H1 (cell line): ENCODE data around the gene FGF21. TPM values are rescaled to one million over a fixed set of nuclear protein-coding genes. Genes with fewer than 3 reads are reported as not detected.

ENCODE experiments used
- CTCF ChIA-PET: fragments of 300-600 bp; sonication (Branson Sonifier 250); formaldehyde crosslinking; loops from one replicate; lab custom pipeline; 2021; ENCODE audit not compliant: partially characterized antibody; lab: Charles Lee
- POLR2A ChIA-PET: fragments of 300-600 bp; sonication (Branson Sonifier 250); formaldehyde crosslinking; loops from one replicate; lab custom pipeline; 2021; ENCODE audit warnings: inconsistent platforms; ENCODE audit not compliant: partially characterized antibody; lab: Charles Lee
- DNase-seq, 2 experiments: peaks; one replicate each; pipeline versions ENCODE4 v3.0.0 to v3.0.0-alpha.2; 2010 to 2022; ENCODE audit warnings: low spot score in 2 of 2, low read depth in 1 of 2, mixed read lengths in 1 of 2
- FAIRE-seq: peaks from 2 replicates; lab custom pipeline; 2011; peaks lifted over from hg19 to GRCh38; lab: Jason Lieb, UNC
- H2AFZ ChIP-seq: 2 replicates; pipeline ENCODE4 v1.8.1; 2012; ENCODE audit warnings: low read length, inconsistent platforms
- H2AK5ac ChIP-seq: 2 replicates; pipeline ENCODE4 v1.6.1; 2013; ENCODE audit warnings: low read depth, low read length
- H2BK120ac ChIP-seq: replicated peaks from 2 replicates; pipeline ENCODE3; 2013; ENCODE audit warnings: low read depth, low read length, inconsistent platforms
- H2BK12ac ChIP-seq: 2 replicates; pipeline ENCODE4 v1.6.1; 2013; ENCODE audit warnings: low read depth, low read length
- H2BK15ac ChIP-seq: 2 replicates; pipeline ENCODE4 v1.6.1; 2013; ENCODE audit warnings: low read length
- H2BK20ac ChIP-seq: 2 replicates; pipeline ENCODE4 v1.6.1; 2013; ENCODE audit warnings: low read length
- H2BK5ac ChIP-seq: 2 replicates; pipeline ENCODE4 v1.6.1; 2013; ENCODE audit warnings: low read depth, low read length
- H3K14ac ChIP-seq: 2 replicates; pipeline ENCODE4 v1.6.1; 2013; ENCODE audit warnings: inconsistent platforms; ENCODE audit not compliant: insufficient read length
- H3K18ac ChIP-seq: 2 replicates; pipeline ENCODE4 v1.6.1; 2013; ENCODE audit warnings: low read length; ENCODE audit errors: extremely low read depth
- H3K23ac ChIP-seq: 2 replicates; pipeline ENCODE4 v1.6.1; 2013; ENCODE audit warnings: inconsistent platforms; ENCODE audit not compliant: insufficient read length
- H3K23me2 ChIP-seq: 2 replicates; pipeline ENCODE4 v1.6.1; 2013; ENCODE audit warnings: low read depth, low read length
- H3K27ac ChIP-seq: 2 replicates; pipeline ENCODE4 v1.6.1; 2011; ENCODE audit warnings: low read depth, low read length, inconsistent platforms
- H3K27me3 ChIP-seq, 4 experiments: replicated peaks in 1 of 4; 1 replicate in 1 of 4; 2 replicates in 3 of 4; pipeline versions ENCODE4 v1.6.1 to v1.8.1; 2011 to 2013; ENCODE audit warnings: low read length in 3 of 4, mild to moderate bottlenecking in 3 of 4, inconsistent platforms in 2 of 4, mixed read lengths in 2 of 4, moderate library complexity in 1 of 4; ENCODE audit not compliant: control insufficient read depth in 3 of 4, insufficient read depth in 3 of 4; ENCODE audit errors: extremely low read depth in 1 of 4
- H3K36me3 ChIP-seq, 4 experiments: 2 replicates each; pipeline versions ENCODE4 v1.6.1 to v1.8.1; 2011 to 2013; ENCODE audit warnings: mild to moderate bottlenecking in 4 of 4, low read length in 3 of 4, moderate library complexity in 2 of 4, control low read depth in 1 of 4, inconsistent platforms in 1 of 4; ENCODE audit not compliant: insufficient read depth in 4 of 4, control insufficient read depth in 2 of 4
- H3K4ac ChIP-seq: replicated peaks from 2 replicates; pipeline ENCODE3; 2013; ENCODE audit warnings: low read length, low read depth, mixed read lengths, inconsistent platforms; ENCODE audit not compliant: insufficient read length
- H3K4me1 ChIP-seq, 4 experiments: replicated peaks in 1 of 4; 1 replicate in 1 of 4; 2 replicates in 3 of 4; pipeline versions ENCODE4 v1.6.1 to v1.8.1; 2011 to 2013; ENCODE audit warnings: low read length in 3 of 4, inconsistent platforms in 2 of 4, mixed read lengths in 1 of 4; ENCODE audit not compliant: insufficient read depth in 4 of 4, control insufficient read depth in 3 of 4
- H3K4me2 ChIP-seq, 2 experiments: 2 replicates each; pipeline versions ENCODE4 v1.6.1 to v1.8.1; 2011 to 2013; ENCODE audit warnings: low read depth in 2 of 2, low read length in 2 of 2, control low read depth in 1 of 2, inconsistent platforms in 1 of 2, mild to moderate bottlenecking in 1 of 2; ENCODE audit not compliant: insufficient read depth in 1 of 2
- H3K4me3 ChIP-seq, 4 experiments: fragments of 200-600, 300-600 bp in 1 of 4; sonication (generic), shearing (Covaris generic), sonication (Bioruptor Twin) in 1 of 4; 2 replicates each; pipeline versions ENCODE4 v1.5.1 to v1.8.1; 2011 to 2016; ENCODE audit warnings: low read length in 4 of 4, low read depth in 3 of 4, control low read depth in 2 of 4, inconsistent platforms in 2 of 4, mild to moderate bottlenecking in 2 of 4, mixed read lengths in 1 of 4, moderate library complexity in 1 of 4; ENCODE audit not compliant: insufficient read depth in 2 of 4; ENCODE audit errors: extremely low read depth in 1 of 4
- H3K56ac ChIP-seq: replicated peaks from 2 replicates; pipeline ENCODE3; 2013; ENCODE audit warnings: low read depth, mild to moderate bottlenecking, mixed read lengths, low read length, inconsistent platforms; ENCODE audit not compliant: insufficient read length
- H3K79me1 ChIP-seq: 2 replicates; pipeline ENCODE4 v1.6.1; 2013; ENCODE audit warnings: low read depth, low read length, control low read depth
- H3K79me2 ChIP-seq, 2 experiments: 2 replicates each; pipeline versions ENCODE4 v1.6.1 to v1.8.1; 2012 to 2013; ENCODE audit warnings: low read length in 2 of 2, mild to moderate bottlenecking in 2 of 2, inconsistent platforms in 1 of 2; ENCODE audit not compliant: insufficient read depth in 2 of 2, control insufficient read depth in 1 of 2
- H3K9ac ChIP-seq, 4 experiments: replicated peaks in 1 of 4; 1 replicate in 1 of 4; 2 replicates in 3 of 4; pipeline versions ENCODE4 v1.6.1 to v1.8.1; 2011 to 2013; ENCODE audit warnings: low read depth in 3 of 4, low read length in 3 of 4, control low read depth in 2 of 4, mild to moderate bottlenecking in 2 of 4, moderate library complexity in 2 of 4, inconsistent platforms in 1 of 4; ENCODE audit errors: extremely low read depth in 1 of 4
- H3K9me3 ChIP-seq, 2 experiments: 2 replicates each; pipeline versions ENCODE4 v1.6.1 to v1.8.1; 2012 to 2013; ENCODE audit warnings: mild to moderate bottlenecking in 2 of 2, moderate library complexity in 2 of 2, control low read depth in 1 of 2, inconsistent platforms in 1 of 2, low read depth in 1 of 2, low read length in 1 of 2, mixed read lengths in 1 of 2; ENCODE audit not compliant: insufficient read depth in 2 of 2
- H4K20me1 ChIP-seq, 2 experiments: replicated peaks in 1 of 2; 2 replicates each; pipeline versions ENCODE3 to v1.8.1; 2011 to 2013; ENCODE audit warnings: inconsistent platforms in 2 of 2, low read length in 2 of 2, mild to moderate bottlenecking in 1 of 2; ENCODE audit not compliant: insufficient read depth in 2 of 2, control insufficient read depth in 1 of 2
- H4K5ac ChIP-seq: 2 replicates; pipeline ENCODE4 v1.6.1; 2013; ENCODE audit warnings: low read length, low read depth, mixed read lengths, inconsistent platforms; ENCODE audit not compliant: insufficient read length
- H4K8ac ChIP-seq: 2 replicates; pipeline ENCODE4 v1.8.0; 2013; ENCODE audit warnings: mild to moderate bottlenecking, moderate library complexity, low read length, inconsistent platforms; ENCODE audit not compliant: insufficient read depth; ENCODE audit errors: extremely low read depth
- H4K91ac ChIP-seq: replicated peaks from 2 replicates; pipeline ENCODE3; 2013; ENCODE audit warnings: low read length, mixed read lengths, inconsistent platforms; ENCODE audit not compliant: insufficient read length
- BACH1 ChIP-seq: IDR thresholded peaks from 2 replicates; pipeline ENCODE4 v1.6.1; 2012; ENCODE audit warnings: low read length, improper control_type of control experiment
- GABPA ChIP-seq: IDR thresholded peaks from 2 replicates; pipeline ENCODE4 v1.6.1; 2011; ENCODE audit warnings: mild to moderate bottlenecking, low read length, moderate library complexity, borderline replicate concordance; ENCODE audit not compliant: insufficient read depth
- GTF2F1 ChIP-seq: IDR thresholded peaks from 2 replicates; pipeline ENCODE4 v1.6.1; 2012; ENCODE audit warnings: low read depth, low read length, improper control_type of control experiment, borderline replicate concordance
- POLR2AphosphoS5 ChIP-seq: IDR thresholded peaks from 2 replicates; pipeline ENCODE4 v1.6.1; 2011; ENCODE audit warnings: low read depth, low read length
- POU5F1 ChIP-seq: IDR thresholded peaks from 2 replicates; pipeline ENCODE4 v1.6.1; 2011; ENCODE audit warnings: low read depth, mild to moderate bottlenecking, low read length, moderate library complexity
- RBBP5 ChIP-seq: IDR thresholded peaks from 2 replicates; pipeline ENCODE4 v1.7.1; 2012; ENCODE audit warnings: low read depth, mild to moderate bottlenecking, inconsistent platforms, low read length, moderate library complexity, borderline replicate concordance
- RXRA ChIP-seq: IDR thresholded peaks from 2 replicates; pipeline ENCODE4 v1.6.1; 2011; ENCODE audit warnings: low read depth, mild to moderate bottlenecking, low read length, moderate library complexity; ENCODE audit not compliant: insufficient read depth
- SIRT6 ChIP-seq: IDR thresholded peaks from one replicate; pipeline ENCODE4 v1.7.1; 2012; ENCODE audit warnings: low read length, inconsistent platforms
- SP1 ChIP-seq: IDR thresholded peaks from 2 replicates; pipeline ENCODE4 v1.6.1; 2011; ENCODE audit warnings: low read depth, low read length
- TAF7 ChIP-seq: optimal IDR thresholded peaks from 2 replicates; pipeline ENCODE3; 2011; ENCODE audit warnings: low read depth, mild to moderate bottlenecking, inconsistent platforms, low read length, moderate library complexity, borderline replicate concordance
- TCF12 ChIP-seq: IDR thresholded peaks from 2 replicates; pipeline ENCODE4 v1.6.1; 2011; ENCODE audit warnings: low read depth, mild to moderate bottlenecking, low read length
- YY1 ChIP-seq: IDR thresholded peaks from 2 replicates; pipeline ENCODE4 v1.6.1; 2011; ENCODE audit warnings: low read depth, mild to moderate bottlenecking, low read length
- WGBS, 2 experiments: shearing (Covaris generic) in 1 of 2; methylation state at CpG; one replicate each; pipeline versions ENCODE4 v1.1.6 to v1.1.7; 2013 to 2015; ENCODE audit warnings: low lambda C conversion rate in 2 of 2, mixed read lengths in 2 of 2, inconsistent platforms in 1 of 2, low coverage in 1 of 2, missing lambda C conversion rate in 1 of 2; ENCODE audit not compliant: insufficient replicate concordance in 2 of 2, insufficient coverage in 1 of 2, insufficient read length in 1 of 2; ENCODE audit errors: extremely low coverage in 1 of 2, missing lambda C conversion rate in 1 of 2; 5-methylcytosine and 5-hydroxymethylcytosine counted together
- polyA plus RNA-seq, 7 experiments: library from polyadenylated mRNA; depleted of rRNA in 3 of 7; stranded (reverse) in 5 of 7; unstranded in 2 of 7; fragments of >200 nt in 5 of 7; fragments of 200-250 nt in 2 of 7; gene quantifications; 1 replicate in 5 of 7; 2 replicates in 1 of 7; 4 replicates in 1 of 7; pipeline versions ENCODE4 v1.2.1 to v1.2.3, GENCODE V29; 2011 to 2013; ENCODE audit warnings: missing spikeins in 2 of 7, mixed read lengths in 2 of 7
- total RNA-seq: library from RNA; stranded (reverse); fragmentation: NEBNext Ultra II Directional; extraction: Animal tissue kit (Norgen Biotek cat#: 25700); gene quantifications from 2 replicates; pipeline ENCODE4 v1.2.1, GENCODE V29; 2021

Gene FGF21
- total and polyA plus RNA-seq, 2 of the 8 experiments (the other 6 are each of a cell fraction or from before 2014, with no cell fraction given): 0.48 to 0.80 TPM

DNA sequence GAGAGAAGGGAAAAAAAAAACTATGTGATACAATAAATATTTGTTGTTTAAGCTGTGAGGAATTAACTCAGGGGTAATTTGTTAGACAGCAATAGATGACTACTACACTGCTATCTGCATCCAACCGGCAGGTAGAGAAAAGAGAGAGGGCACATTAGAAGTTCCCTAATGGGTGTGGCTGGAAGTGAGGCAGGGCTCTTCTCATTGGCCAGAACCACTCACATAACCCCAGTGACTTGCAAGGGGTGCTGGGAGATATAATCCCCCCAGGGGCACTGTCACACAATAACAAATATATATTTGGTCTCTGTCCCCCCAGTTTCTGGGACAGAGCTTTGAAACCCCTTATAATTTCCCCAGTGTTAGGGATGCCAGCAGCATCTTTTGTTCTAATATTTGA, 24.3 kb downstream of the FGF21 start:
- no peak overlapping the region for H3K23ac ChIP-seq
- no peak overlapping the region for H2BK15ac ChIP-seq
- no peak for FAIRE-seq
- no peak overlapping the region for H3K18ac ChIP-seq
- CTCF ChIA-PET: interaction anchor here (0.6 to 1.2 kb wide), 3 partner anchors 11 to 199 kb away, joined by 3 to 5 read pairs (median 3); no protein-coding TSS in a partner anchor
- 71% methylated on average over 1 of the region's 1 CpG; no CpG with 5 or more reads in 1 of the 2 experiments for WGBS, 2 experiments
- no peaks in the 10 kb centered on the region for H3K79me1 ChIP-seq
- no peak overlapping the region for H4K5ac ChIP-seq
- H3K23me2 ChIP-seq: 0 out of 2 replicates have a peak, but pooled peaks cover 2% of the 10 kb centered on the region
- no peaks in the 10 kb centered on the region for H3K79me2 ChIP-seq
- no peak overlapping the region for H2BK12ac ChIP-seq
- H3K27me3 ChIP-seq: peaks cover 0 to 3% (median 0%) of the 10 kb centered on the region in 4 experiments; a peak in 3 of 7 replicates
- no peak overlapping the region for H3K4me3 ChIP-seq
- H3K9ac ChIP-seq: no peak overlapping the region
- no peak overlapping the region for H2AFZ ChIP-seq
- H3K4ac ChIP-seq: no peak overlapping the region
- no peaks in the 10 kb centered on the region for H4K20me1 ChIP-seq
- H2BK5ac ChIP-seq: no peak overlapping the region
- H3K27ac ChIP-seq: no peak overlapping the region
- no peak overlapping the region for H4K8ac ChIP-seq
- no peak overlapping the region for H2BK120ac ChIP-seq
- no peaks in the 10 kb centered on the region for H3K9me3 ChIP-seq
- no peaks in the 10 kb centered on the region for H3K36me3 ChIP-seq
- H3K56ac ChIP-seq: no peak overlapping the region
- POLR2A ChIA-PET: interaction anchor here (0.7 to 2.5 kb wide), 4 partner anchors 10 to 26 kb away, joined by 3 to 11 read pairs (median 6); partner anchors contain the start of gene FGF21
- H4K91ac ChIP-seq: no peak overlapping the region
- no peaks in the 10 kb centered on the region for H3K4me1 ChIP-seq
- H3K4me2 ChIP-seq: no peak overlapping the region
- no peak overlapping the region for H2AK5ac ChIP-seq
- TF ChIP-seq BACH1 (no peak), POLR2AphosphoS5 (no peak), RBBP5 (no peak), SP1 (no peak), GABPA (no peak), GTF2F1 (no peak), RXRA (no peak), TCF12 (no peak), SIRT6 (no peak), YY1 (no peak), TAF7 (no peak), POU5F1 (no peak)
- TF ChIP-seq, all 59 proteins: peak for 0
- Histone ChIP-seq H3K14ac (no peak overlapping the region), H2BK20ac (no peak overlapping the region)
- DNase-seq: no peak
